IPS-NIHi11 (cell line): ENCODE results near the gene PRR7.

Source experiments
- DNase-seq: peaks from one replicate; pipeline ENCODE4 v3.0.0; 2012; ENCODE audit warnings: mixed read lengths, low spot score

The PRR7 gene

DNA sequence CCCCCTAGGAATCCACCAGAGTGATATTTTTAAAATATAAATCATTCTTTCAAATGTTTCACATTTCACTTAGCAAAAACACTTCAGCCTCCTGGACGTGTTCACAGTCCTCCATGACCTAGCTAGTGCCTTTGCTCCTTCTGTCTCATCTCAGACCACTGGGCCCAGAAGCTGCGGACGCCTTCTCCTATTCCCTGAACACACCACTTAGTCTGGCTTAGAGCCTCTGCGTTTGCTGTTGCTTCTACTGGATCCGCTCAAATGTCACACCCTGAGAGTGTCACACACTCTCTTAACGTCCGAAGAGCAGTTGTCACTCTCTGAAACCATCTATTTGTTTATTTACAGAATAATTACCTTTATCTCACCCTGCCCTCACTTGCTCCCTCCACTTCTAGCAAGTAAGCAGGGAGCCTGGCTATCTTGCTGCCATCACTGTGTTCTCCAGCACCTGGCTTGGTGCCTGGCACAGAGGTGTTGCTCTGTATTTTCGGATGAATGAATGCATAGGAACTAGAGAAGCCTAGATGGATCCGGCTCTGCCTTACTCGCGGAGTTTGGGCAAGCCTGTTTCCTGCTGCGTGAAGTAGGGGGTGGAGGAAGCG lies 21.3 kb upstream of the PRR7 start:
- no peak for DNase-seq

DNA sequence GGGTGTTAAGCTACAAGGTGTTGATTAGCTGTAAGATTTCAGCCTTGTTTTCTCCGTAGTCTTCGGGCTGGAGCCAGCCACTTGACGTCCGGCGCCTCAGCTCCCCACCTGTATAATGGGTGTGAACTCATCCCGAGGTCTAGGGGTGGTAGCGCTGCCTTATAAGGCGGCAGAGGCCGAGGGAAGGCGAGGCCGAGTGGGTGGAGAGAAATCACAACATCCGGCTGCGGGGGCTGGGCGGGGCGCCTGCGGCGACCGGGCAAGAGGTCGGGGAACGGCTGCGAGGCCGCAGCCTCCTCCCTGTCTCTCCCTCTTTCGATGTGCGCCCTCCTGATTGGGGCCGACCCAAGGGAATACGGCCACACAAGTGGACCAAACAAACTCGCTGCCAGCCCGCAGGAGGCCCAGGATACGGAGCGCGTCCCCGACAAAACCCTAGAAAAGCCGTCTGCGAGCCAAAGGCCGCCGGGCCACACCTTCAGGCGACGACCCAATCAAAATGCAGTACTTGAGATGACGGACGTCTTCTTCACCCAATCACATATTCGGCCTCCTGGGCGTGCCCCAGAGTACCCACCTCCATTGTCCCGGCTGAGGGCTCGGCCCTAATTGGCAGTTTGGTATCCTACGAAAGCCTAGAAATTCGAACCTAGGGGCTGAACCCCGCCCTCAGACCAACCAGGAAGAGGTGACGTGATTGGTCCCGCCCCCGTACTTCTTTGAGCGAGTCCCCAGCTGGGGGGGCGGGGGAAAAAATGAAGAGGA lies 20.6 kb upstream of the PRR7 start:
- DNase-seq, result peak; percentile 96

DNA sequence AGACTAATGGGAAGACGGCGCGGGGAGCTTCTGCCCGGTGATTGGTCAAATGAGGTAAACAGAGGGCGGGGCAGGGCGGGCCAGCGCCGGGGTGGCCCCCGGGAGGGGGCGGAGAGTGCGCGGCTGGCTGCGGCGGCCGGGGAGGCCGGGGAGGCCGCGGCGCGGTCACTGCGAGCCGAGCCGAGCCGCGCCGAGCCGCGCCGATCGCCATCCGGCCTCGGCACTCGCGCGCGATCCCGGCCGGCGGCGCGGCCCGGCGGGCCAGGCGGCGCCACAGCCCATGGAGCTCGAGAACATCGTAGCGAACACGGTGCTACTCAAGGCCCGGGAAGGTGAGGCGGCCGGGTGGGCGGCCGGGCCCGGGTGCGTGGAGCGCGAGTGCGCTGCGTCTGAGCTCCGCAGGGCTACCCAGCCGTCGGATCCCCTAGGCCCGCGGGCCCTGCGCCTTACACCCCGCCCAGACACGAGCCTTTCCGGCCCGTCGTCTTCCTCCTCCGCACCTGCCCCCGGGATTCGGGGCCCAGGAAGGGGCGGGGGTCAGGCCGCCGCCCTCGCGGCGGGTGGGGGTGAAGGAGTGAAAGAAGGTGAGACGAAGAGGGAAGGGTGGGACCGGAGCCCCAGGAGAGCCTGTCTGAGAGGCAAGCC lies 19.9 kb upstream of the PRR7 start, which contains the start of gene GRK6:
GRK6 (plus strand) TSS at position 111 of the 645 bp plus-strand sequence; CDS start at position 281, 170 bp downstream.
- peak; percentile 100 for DNase-seq

DNA sequence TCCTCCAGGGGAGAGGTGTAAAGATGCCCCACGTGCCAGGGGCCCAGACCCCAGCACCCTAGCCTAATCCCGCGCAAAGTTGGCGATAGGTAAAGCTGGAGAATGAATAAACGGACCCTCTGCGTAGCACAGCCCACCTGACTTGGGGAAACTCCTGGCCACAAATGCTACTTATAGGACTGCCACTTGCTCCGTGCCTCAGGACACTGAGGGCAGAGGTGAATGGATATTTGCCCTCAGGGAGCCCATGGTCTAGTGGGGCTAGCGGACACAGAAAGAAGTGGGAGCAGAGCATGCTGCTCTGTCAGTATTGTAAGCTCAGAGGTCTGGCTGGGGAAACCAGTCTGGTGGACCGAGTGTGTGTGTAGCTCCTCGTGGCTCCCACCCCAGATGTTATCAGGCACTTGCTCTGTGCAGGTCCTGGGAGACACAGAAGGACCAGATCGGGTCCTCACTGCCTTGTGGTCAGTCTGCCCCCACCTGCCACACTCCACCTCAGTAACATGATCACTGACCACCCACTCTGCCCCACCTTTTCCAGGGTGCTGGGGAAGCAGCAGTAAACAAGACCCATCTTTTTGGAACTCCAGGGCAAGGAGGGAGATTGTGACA lies 19.3 kb upstream of the PRR7 start:
- no peak for DNase-seq

DNA sequence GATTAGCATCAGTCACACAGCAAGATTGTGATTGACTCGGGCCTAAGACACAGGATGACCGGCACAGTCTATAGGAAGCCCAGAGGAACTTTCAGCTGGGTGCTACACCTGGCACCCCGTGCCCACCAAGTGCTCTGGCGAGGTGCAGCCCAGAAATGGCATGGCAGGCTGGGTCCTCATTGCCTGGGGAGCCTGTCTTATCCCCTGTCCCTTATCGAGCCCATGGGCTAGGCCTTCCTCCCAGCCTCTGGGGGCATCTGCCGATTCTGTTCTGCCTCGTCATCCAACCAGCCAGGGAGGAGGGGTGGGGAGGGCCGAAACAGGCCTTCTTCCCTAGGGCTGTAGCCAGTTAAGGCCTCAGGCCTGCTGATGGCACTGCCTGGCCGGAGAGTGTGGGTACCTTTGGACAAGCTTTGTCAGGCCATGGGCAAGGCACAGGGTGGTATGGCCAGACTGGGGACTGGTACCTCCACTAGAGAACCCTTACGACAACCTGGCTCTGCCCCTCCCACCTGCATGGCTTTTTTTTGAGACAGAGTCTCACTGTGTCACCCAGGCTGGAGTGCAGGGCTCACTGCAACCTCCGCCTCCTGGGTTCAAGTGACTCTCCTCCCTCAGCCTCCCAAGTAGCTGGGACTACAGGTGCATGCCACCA lies 18.6 kb upstream of the PRR7 start:
- no peak for DNase-seq

DNA sequence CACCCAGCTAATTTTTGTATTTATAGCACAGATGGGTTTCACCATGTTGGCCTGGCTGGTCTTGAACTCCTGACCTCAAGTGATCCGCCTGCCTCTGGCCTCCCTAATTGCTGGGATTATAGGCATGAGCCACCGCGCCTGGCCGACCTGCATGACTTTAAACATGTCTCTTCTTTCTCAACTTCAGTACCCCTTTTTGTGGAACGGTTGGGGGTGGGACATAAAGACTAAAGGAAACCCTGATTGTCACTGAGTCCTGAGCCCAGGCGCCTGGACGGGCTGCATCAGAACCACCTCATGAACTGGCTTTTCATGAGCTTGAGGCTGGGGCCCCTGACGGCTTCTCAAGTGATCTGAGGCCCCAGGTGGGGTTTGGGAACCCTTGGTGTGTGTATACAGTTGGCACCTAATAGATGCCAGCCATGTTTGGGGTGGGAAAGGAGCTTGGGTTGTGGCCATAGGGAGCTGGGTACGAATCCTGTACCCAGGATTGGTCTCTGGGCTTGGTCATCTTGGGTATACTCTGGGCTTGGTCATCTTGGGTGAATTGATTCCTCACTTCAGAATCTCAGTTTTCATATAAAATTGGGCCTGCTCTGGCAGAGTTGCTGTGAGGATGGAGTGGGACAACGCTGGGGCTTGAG lies 17.9 kb upstream of the PRR7 start:
- DNase-seq, result no peak

DNA sequence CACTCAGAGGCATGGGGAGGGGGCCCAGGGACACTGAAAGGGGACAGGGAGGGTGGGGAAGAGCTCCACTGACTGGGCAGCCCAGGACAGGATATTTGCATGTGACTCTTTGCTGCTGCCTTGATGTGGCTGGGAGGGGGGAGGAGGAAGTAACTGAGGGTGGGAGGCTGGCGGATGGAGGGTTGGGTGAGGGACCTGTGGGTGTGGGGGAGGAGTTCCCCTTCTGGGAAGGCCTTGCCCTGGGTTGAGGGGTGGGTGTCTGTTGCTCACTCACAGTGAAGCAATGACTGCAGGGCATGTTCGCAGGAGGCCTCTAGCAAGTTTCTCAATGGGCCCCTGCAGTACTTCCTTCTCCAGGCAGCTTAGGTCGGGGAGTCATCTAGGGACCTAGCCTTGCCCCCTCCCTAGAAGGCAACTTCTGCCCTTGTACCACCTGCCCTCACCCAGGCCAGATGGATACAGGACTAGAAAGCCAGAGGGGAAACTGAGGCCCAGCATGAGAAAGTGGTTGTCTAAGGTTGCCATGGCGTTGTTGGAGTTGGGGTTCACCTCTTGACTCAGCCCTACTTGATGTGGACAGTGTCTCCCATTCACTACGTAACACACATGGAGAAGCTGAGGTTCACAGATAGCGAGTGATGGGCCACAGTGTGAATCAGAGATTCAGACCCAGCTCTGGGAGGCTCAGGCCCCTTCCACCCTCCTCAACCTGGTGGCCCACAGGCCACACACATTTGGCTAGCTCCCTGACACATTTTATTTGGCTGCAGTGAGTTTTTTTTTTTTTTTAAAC lies 17.2 kb upstream of the PRR7 start:
- no peak for DNase-seq

DNA sequence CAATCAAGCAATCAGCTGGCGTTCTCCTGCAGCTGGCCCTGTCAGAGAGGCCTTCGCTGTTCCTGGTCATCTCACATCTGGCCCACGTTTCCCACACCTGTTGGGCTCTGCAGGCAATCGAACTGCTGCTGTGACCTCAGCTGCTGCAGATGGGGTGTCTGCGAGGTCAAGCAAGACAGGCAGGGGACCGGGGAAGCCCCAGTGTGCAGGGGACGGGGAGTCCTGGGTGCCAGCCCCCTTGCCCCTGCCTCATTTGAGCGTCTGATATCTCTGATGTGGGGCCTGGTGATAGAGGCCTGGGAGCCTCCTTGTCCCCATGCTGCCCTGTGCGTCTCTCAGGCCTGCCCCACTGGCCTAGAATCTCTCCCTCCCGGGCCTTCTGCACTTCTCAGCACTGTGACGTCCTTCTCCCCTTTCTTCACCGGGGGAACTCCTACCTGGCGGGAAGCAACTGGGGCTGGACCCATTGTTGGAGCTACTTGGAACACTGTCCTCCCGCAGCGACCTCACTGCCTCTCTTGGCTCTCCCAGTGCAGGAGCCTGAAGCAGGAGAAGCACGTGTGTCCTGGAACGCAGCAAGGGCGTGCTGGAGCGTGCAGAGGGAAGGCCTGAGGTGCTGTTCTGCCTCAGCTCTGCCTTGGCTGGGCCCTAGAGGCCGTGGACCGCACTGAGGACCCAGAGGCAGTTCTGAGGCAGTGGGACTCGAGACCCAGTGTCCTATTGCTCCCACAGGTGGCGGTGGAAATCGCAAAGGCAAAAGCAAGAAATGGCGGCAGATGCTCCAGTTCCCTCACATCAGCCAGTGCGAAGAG lies 16.3 kb upstream of the PRR7 start:
- DNase-seq, result no peak

DNA sequence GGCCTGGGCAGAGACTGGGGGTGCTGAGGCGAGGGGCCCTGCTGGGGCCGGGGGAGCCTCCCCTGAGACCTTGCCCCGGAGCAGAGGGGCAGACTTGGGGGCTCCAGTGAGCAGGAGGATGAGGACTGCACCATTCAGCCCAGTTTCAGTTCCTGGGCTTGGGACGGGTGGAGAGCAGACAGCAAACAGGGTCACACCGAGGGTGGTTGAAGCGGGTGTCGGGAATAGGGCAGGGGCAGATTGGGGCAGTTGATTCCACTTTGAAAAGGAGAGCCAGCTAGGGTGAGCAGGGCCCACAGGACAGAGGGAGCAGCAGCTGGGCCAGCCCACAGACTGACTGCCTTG lies 15.7 kb upstream of the PRR7 start:
- no peak for DNase-seq

DNA sequence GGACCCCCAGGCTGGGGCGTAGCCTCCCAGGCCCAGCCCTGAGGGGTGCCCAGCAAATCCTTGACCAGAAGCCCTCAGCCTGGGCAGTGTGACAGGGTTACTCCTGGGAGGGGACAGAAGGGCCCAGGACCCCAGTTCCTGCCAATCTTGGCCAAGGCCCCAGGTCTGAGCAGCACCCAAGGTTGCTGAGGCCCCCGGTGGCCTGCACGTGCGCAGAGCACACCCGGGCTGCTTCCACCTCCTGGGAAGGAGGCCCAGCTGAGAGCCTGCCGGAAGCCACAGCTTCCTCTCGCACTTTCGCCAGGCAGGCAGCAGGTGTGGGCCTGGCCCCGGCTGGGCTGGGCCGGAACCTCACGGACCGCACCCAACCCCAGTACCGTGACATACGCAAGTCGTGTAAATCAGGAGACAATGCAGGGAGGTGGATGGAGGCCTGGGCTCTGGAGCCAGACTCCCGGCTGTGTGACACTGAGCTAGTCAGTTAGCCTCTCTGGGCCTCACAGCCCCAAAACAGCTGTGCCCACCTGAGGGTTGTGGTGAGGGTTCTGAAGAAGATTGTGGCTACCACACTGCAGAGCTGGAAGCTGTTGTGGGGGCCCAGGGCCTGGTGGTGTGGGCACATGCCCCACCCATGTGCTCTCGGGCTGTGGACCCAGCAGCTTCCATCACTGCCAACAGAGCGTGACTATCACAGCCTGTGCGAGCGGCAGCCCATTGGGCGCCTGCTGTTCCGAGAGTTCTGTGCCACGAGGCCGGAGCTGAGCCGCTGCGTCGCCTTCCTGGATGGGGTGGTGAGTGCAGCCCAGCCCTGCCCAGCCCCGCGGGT lies 15.1 kb upstream of the PRR7 start:
- no peak for DNase-seq

DNA sequence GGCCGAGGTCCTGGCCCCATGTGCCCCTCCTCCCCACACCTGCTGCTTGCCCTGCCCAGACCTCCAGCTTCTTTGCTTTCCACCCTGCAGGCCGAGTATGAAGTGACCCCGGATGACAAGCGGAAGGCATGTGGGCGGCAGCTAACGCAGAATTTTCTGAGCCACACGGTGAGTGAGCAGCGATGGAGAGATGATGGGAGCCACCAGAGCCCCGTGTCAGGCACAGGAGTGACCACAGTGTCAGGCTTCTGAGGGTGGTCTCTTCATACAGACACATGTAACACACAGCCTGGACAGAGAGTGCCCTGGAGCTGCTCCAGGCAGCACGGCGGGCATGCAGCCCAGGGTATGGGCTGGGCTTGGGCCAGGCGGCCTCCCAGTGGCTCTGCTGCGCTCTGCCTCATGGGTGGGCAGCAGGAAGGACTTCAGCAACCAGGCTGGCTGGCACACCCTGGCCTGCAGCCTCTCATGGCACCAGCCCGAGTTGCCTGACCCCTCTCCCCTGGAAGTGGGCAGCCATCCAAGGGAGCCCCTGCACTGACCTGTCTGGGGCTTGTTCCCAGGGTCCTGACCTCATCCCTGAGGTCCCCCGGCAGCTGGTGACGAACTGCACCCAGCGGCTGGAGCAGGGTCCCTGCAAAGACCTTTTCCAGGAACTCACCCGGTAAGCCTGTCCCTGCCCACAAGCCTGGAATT lies 14.3 kb upstream of the PRR7 start:
- DNase-seq, result no peak

DNA sequence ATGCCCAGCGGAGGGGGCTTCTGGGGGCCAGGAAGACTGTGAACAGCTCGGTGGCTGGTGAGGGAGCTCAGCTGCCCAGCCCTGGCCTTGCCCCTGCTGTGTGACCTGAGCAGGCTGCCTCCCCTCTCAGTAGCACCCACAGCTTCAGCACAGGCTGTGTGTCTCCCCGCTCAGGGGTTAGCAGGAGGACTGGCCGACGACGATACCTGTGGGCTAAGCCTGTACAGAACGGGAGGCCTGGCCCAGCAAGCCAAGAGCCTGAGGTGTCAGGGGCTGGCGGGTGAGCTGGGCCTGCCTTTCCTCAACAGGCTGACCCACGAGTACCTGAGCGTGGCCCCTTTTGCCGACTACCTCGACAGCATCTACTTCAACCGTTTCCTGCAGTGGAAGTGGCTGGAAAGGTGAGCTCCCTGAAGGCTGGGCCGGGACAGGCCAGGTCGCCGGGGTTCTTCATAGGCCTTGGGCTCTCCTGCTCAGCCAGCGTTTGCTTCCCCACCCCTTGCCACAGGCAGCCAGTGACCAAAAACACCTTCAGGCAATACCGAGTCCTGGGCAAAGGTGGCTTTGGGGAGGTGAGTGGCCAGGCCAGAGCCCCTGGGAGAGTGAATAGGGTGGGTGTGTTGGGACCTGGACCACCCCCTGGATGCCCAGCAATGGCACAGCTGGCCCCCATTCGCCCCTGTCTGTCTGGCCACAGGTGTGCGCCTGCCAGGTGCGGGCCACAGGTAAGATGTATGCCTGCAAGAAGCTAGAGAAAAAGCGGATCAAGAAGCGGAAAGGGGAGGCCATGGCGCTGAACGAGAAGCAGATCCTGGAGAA lies 13.6 kb upstream of the PRR7 start:
- DNase-seq, result no peak

DNA sequence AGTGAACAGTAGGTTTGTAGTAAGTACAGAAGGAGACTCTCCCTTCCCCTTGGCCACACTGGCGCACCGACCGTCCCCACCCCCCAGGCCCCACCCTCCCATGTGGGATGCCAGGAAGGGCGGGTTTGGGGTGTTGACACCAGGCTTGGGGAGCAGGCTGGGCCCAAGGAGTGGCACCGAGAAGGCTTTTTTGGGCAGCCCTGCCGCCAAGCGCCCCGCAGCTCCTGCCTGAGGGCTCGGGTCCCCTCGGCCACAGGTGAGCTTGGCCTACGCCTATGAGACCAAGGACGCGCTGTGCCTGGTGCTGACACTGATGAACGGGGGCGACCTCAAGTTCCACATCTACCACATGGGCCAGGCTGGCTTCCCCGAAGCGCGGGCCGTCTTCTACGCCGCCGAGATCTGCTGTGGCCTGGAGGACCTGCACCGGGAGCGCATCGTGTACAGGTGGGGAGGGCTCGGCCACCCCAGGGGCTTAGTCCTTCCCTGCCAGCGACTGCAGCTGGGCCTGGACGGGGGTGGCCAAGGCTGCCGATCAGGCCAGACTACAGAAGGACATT lies 12.9 kb upstream of the PRR7 start:
- DNase-seq, result no peak

DNA sequence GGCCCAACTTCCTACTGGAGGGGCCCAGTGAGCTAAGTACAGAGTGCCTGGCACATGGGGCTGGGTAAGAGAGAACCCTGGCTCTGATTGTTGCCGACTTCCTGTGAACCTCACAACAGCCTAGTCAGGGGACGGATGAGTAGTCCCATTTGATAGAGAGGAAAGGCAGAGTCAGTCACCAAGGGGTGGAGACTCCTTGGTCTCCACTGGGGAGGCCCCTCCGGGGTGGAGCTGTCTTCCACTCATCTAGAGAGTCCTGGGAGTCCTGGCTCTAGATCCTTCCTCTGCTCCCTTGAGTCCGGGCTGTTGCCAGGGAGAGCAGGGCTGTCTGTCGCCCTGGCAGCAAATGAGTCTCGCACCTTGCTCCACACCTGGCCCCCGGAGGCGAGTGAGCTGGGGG lies 12.2 kb upstream of the PRR7 start:
- no peak for DNase-seq

DNA sequence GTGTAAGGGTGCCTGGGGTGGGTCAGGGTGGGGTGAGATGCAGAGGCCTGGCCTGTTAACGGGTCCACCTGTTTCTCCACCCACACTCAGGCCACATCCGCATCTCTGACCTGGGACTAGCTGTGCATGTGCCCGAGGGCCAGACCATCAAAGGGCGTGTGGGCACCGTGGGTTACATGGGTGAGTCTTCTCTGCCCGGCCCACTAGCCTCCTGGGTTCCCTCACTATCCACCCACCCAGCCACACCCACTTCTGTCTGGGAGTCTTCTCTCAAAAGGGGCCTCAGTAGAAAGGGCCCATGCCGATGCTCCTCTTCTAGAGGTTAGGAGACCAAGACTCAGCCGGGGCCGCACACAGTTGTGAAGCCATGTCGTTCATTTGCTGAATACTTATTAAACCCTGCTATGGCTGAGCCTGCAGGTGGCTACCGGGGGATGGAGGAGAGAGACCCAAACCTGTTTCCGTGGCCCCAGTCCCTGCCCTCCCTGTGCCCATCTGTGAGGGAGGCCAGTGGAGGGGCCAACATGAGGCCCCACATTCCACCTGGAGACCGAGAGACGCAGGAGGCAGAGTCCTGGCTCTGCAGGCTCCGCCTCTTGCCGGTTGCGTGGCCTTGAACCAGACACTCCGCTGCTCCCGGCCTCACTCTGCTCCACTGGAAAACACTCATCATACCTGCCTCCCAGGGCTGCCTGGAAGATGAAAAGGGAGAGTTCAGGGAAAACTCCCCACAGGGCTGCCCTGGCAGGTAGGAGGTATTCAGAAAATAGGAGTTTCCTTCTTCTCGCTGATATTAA lies 11.5 kb upstream of the PRR7 start:
- DNase-seq, result no peak

DNA sequence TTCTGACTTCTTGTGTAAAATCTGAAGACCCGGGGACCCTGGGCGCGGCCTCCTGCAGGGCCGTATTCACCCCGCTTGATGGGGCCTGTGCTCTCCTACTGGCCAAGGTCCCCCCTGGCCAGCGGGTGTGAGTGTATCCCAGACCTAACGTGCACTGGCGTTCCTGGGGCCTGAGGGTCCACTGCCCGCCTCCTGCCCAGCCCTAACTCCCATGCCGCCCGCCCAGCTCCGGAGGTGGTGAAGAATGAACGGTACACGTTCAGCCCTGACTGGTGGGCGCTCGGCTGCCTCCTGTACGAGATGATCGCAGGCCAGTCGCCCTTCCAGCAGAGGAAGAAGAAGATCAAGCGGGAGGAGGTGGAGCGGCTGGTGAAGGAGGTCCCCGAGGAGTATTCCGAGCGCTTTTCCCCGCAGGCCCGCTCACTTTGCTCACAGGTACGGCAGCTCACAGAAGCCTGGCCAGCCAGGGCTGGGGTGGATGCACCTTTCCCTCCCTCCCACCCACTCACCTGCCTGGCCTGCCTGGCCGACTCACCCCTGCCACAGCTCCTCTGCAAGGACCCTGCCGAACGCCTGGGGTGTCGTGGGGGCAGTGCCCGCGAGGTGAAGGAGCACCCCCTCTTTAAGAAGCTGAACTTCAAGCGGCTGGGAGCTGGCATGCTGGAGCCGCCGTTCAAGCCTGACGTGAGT lies 10.6 kb upstream of the PRR7 start:
- no peak for DNase-seq
